Liver (tissue), 9 donors: ENCODE measurements around the gene SLC25A33. TPM values are rescaled to one million over a fixed set of nuclear protein-coding genes. Genes with fewer than 3 reads are reported as not detected.

Source experiments
- DNase-seq: peaks from one replicate; pipeline ENCODE4 v3.0.0-alpha.2; 2017; ENCODE audit warnings: low spot score
- H3K27ac ChIP-seq, 2 donors: one replicate each; pipeline ENCODE4 v1.7.0; 2013; ENCODE audit warnings: inconsistent platforms in 2 of 2, low read length in 2 of 2, control low read depth in 1 of 2, low read depth in 1 of 2, mild to moderate bottlenecking in 1 of 2
- H3K27me3 ChIP-seq, 4 donors: one replicate each; pipeline versions ENCODE4 v1.6.1 to v1.7.0; 2013; ENCODE audit warnings: low read length in 3 of 4, inconsistent platforms in 1 of 4, mild to moderate bottlenecking in 1 of 4, moderate library complexity in 1 of 4; ENCODE audit not compliant: control insufficient read depth in 4 of 4, insufficient read depth in 4 of 4
- H3K36me3 ChIP-seq, 4 donors: one replicate each; pipeline versions ENCODE4 v1.6.1 to v1.7.0; 2013; ENCODE audit warnings: low read length in 3 of 4, mild to moderate bottlenecking in 3 of 4, low read depth in 1 of 4, moderate library complexity in 1 of 4; ENCODE audit not compliant: control insufficient read depth in 4 of 4, insufficient read depth in 3 of 4
- H3K4me1 ChIP-seq, 4 donors: one replicate each; pipeline versions ENCODE4 v1.6.1 to v1.7.0; 2013; ENCODE audit warnings: low read length in 3 of 4, mild to moderate bottlenecking in 3 of 4, moderate library complexity in 1 of 4; ENCODE audit not compliant: control insufficient read depth in 4 of 4, insufficient read depth in 4 of 4
- H3K4me3 ChIP-seq, 3 donors: one replicate each; pipeline versions ENCODE4 v1.6.1 to v1.7.0; 2013; ENCODE audit warnings: low read length in 3 of 3, control low read depth in 1 of 3, low read depth in 1 of 3, mild to moderate bottlenecking in 1 of 3
- H3K9ac ChIP-seq, 2 donors: one replicate each; pipeline ENCODE4 v1.7.0; 2013; ENCODE audit warnings: low read length in 2 of 2, mild to moderate bottlenecking in 2 of 2, moderate library complexity in 2 of 2, control low read depth in 1 of 2, low read depth in 1 of 2
- H3K9me3 ChIP-seq, 4 donors: one replicate each; pipeline versions ENCODE4 v1.6.1 to v1.7.0; 2013; ENCODE audit warnings: low read length in 3 of 4; ENCODE audit not compliant: control insufficient read depth in 4 of 4
- EGR1 ChIP-seq, 2 donors: IDR thresholded peaks; 2 replicates each; pipeline ENCODE4 v1.6.1; 2016 to 2018; ENCODE audit warnings: antibody characterized with exemption in 2 of 2, low read depth in 2 of 2
- FOXA1 ChIP-seq: IDR thresholded peaks from 2 replicates; pipeline ENCODE4 v1.6.1; 2016; ENCODE audit warnings: antibody characterized with exemption
- FOXA2 ChIP-seq: IDR thresholded peaks from 2 replicates; pipeline ENCODE4 v1.6.1; 2016; ENCODE audit warnings: antibody characterized with exemption
- HNF4A ChIP-seq, 2 donors: conservative IDR thresholded peaks; 2 replicates each; pipeline ENCODE4 v1.6.1; 2016; ENCODE audit warnings: antibody characterized with exemption in 2 of 2, mild to moderate bottlenecking in 2 of 2
- HNF4G ChIP-seq: IDR thresholded peaks from 2 replicates; pipeline ENCODE4 v1.6.1; 2016; ENCODE audit warnings: antibody characterized with exemption
- MAX ChIP-seq: IDR thresholded peaks from 2 replicates; pipeline ENCODE4 v1.6.1; 2016; ENCODE audit warnings: antibody characterized with exemption
- NR2F2 ChIP-seq: IDR thresholded peaks from 2 replicates; pipeline ENCODE4 v1.6.1; 2016; ENCODE audit warnings: antibody characterized with exemption
- RAD21 ChIP-seq, 2 donors: IDR thresholded peaks; 2 replicates each; pipeline ENCODE4 v1.6.1; 2016; ENCODE audit warnings: antibody characterized with exemption in 2 of 2, mild to moderate bottlenecking in 2 of 2
- RXRA ChIP-seq, 2 donors: IDR thresholded peaks; 2 replicates each; pipeline ENCODE4 v1.6.1; 2017 to 2018; ENCODE audit warnings: antibody characterized with exemption in 2 of 2, mild to moderate bottlenecking in 1 of 2
- TAF1 ChIP-seq: conservative IDR thresholded peaks from 2 replicates; pipeline ENCODE4 v1.6.1; 2016; ENCODE audit warnings: antibody characterized with exemption, mild to moderate bottlenecking
- YY1 ChIP-seq: IDR thresholded peaks from 2 replicates; pipeline ENCODE4 v1.6.1; 2016; ENCODE audit warnings: antibody characterized with exemption, mild to moderate bottlenecking
- WGBS: extraction: QIAGEN DNeasy Blood & Tissue Kit; methylation state at CpG from one replicate; pipeline ENCODE4 v1.1.7; 2013; 5-methylcytosine and 5-hydroxymethylcytosine counted together
- polyA plus RNA-seq, 2 donors: library from polyadenylated mRNA; stranded (reverse) in 1 of 2; unstranded in 1 of 2; fragments of 200-250 nt in 1 of 2; fragments of >200 nt in 1 of 2; fragmentation: Nextera tagmentation in 1 of 2; extraction: Ambion mirVana in 1 of 2; gene quantifications; one replicate each; pipeline versions ENCODE4 v1.2.1 to v1.2.3, GENCODE V29; 2013 to 2015
- total RNA-seq, 2 donors: library from RNA; depleted of rRNA; stranded (reverse); fragments of >200 nt; gene quantifications; one replicate each; pipeline ENCODE4 v1.2.3, GENCODE V29; 2014
- TF ChIP-seq, protein P1 (sequence below): IDR thresholded peaks from 2 replicates; pipeline ENCODE4 v1.6.1; 2016; ENCODE audit warnings: antibody characterized with exemption, mild to moderate bottlenecking
- TF ChIP-seq, protein P2 (sequence below): fragments of 150-350 bp; IDR thresholded peaks from 2 replicates; pipeline ENCODE4 v1.5.1; 2017; ENCODE audit warnings: improper control_type of control experiment, low read depth, low read length; ENCODE audit not compliant: missing input control
- TF ChIP-seq, protein P3 (sequence below): IDR thresholded peaks from 2 replicates; pipeline ENCODE4 v1.6.1; 2016; ENCODE audit warnings: antibody characterized with exemption
- donor health status: healthy.
- donor health status: healthy.
- donor health status: healthy.
- donor health status: healthy.
- donor health status: healthy.

The SLC25A33 gene
- total and polyA plus RNA-seq, 4 donors = 6.9 to 19.1 (median 10.7) TPM

- TF ChIP-seq, protein P1, sequence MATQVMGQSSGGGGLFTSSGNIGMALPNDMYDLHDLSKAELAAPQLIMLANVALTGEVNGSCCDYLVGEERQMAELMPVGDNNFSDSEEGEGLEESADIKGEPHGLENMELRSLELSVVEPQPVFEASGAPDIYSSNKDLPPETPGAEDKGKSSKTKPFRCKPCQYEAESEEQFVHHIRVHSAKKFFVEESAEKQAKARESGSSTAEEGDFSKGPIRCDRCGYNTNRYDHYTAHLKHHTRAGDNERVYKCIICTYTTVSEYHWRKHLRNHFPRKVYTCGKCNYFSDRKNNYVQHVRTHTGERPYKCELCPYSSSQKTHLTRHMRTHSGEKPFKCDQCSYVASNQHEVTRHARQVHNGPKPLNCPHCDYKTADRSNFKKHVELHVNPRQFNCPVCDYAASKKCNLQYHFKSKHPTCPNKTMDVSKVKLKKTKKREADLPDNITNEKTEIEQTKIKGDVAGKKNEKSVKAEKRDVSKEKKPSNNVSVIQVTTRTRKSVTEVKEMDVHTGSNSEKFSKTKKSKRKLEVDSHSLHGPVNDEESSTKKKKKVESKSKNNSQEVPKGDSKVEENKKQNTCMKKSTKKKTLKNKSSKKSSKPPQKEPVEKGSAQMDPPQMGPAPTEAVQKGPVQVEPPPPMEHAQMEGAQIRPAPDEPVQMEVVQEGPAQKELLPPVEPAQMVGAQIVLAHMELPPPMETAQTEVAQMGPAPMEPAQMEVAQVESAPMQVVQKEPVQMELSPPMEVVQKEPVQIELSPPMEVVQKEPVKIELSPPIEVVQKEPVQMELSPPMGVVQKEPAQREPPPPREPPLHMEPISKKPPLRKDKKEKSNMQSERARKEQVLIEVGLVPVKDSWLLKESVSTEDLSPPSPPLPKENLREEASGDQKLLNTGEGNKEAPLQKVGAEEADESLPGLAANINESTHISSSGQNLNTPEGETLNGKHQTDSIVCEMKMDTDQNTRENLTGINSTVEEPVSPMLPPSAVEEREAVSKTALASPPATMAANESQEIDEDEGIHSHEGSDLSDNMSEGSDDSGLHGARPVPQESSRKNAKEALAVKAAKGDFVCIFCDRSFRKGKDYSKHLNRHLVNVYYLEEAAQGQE = no peak
Measured at GRCh38 chr1:9590201-9590600, 50.9 kb downstream of the SLC25A33 start (continued).

DNA sequence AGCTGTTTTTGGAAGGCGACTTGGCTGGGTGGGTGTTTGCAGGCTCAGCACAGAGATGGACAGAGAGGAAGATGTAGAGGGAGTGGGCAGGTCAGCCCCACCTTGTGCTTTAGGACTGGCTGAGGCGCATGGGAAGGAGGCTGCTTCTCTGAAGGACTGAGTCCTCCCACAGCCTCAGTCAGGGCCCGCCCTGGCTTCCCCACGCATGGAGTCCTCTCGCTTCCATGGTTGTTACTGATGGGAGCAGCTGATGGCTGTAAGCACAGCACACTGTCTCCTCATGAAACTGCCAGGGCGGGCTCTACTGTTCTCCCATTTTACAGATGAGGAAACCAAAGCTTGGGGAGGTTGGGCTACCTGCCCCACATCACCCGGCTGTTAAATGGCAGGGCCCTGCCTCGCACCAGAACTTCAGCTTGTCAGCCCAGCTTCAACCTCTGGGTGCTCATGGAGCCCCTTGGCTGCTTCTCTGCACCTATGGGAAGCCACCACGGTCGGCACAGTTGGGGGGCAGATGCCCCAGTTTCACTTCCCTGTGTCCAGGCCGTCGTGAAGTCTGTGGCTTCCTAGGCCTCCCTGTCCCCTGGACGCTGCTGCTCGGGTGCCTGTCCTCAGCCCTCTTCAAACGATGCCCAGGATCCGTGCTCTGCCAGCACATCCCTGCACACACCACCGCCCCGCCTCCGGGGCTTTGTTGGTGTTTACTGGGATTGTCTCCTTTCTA lies 51.8 kb downstream of the SLC25A33 start:
- WGBS = 93% methylated on average over 19 of the region's 19 CpGs
- Histone ChIP-seq H3K4me3 (no peak overlapping the region), H3K9me3 (no peaks in the 10 kb centered on the region), H3K36me3 (no peaks in the 10 kb centered on the region), H3K4me1 (peaks cover 5 to 22% (median 12%) of the 10 kb centered on the region in 4 donors), H3K27ac (no peak overlapping the region), H3K27me3 (no peaks in the 10 kb centered on the region), H3K9ac (no peak overlapping the region)
- TF ChIP-seq RXRA (IDR thresholded peaks at IDR 0.05) (no peak), RAD21 (IDR thresholded peaks at IDR 0.05) (no peak), EGR1 (IDR thresholded peaks at IDR 0.05; ENCODE audit: low read depth in 2 of 2) (no peak), FOXA1 (no peak), MAX (no peak)
- TF ChIP-seq, protein P2, sequence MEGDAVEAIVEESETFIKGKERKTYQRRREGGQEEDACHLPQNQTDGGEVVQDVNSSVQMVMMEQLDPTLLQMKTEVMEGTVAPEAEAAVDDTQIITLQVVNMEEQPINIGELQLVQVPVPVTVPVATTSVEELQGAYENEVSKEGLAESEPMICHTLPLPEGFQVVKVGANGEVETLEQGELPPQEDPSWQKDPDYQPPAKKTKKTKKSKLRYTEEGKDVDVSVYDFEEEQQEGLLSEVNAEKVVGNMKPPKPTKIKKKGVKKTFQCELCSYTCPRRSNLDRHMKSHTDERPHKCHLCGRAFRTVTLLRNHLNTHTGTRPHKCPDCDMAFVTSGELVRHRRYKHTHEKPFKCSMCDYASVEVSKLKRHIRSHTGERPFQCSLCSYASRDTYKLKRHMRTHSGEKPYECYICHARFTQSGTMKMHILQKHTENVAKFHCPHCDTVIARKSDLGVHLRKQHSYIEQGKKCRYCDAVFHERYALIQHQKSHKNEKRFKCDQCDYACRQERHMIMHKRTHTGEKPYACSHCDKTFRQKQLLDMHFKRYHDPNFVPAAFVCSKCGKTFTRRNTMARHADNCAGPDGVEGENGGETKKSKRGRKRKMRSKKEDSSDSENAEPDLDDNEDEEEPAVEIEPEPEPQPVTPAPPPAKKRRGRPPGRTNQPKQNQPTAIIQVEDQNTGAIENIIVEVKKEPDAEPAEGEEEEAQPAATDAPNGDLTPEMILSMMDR = no peak
- TF ChIP-seq, protein P3, sequence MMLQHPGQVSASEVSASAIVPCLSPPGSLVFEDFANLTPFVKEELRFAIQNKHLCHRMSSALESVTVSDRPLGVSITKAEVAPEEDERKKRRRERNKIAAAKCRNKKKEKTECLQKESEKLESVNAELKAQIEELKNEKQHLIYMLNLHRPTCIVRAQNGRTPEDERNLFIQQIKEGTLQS = no peak
- DNase-seq = no peak

GRCh38 chr1:9591669-9592509 lies 52.6 kb downstream of the SLC25A33 start:
- no peak overlapping the region for H3K4me3 ChIP-seq
- no peak overlapping the region for H3K9ac ChIP-seq
- WGBS = 88% methylated on average over 22 of the region's 22 CpGs
- peaks cover 0 to under 1% (median 0%) of the 10 kb centered on the region in 4 donors for H3K36me3 ChIP-seq
- H3K27ac ChIP-seq = no peak overlapping the region
- no peaks in the 10 kb centered on the region for H3K9me3 ChIP-seq
- DNase-seq = no peak
- H3K4me1 ChIP-seq = peaks cover 9 to 27% (median 14%) of the 10 kb centered on the region in 4 donors
- H3K27me3 ChIP-seq = no peaks in the 10 kb centered on the region
- TF ChIP-seq, protein P1 = no peak
- no peak for TF ChIP-seq EGR1 (IDR thresholded peaks at IDR 0.05; ENCODE audit: low read depth in 2 of 2)
- TF ChIP-seq RAD21 (IDR thresholded peaks at IDR 0.05) = no peak
- TF ChIP-seq TAF1 = no peak
- TF ChIP-seq, protein P2 = no peak
- no peak for TF ChIP-seq NR2F2
- no peak for TF ChIP-seq FOXA1
- TF ChIP-seq FOXA2 = no peak
- no peak for TF ChIP-seq HNF4A (conservative IDR thresholded peaks at IDR 0.05)
- TF ChIP-seq MAX = no peak
- TF ChIP-seq RXRA (IDR thresholded peaks at IDR 0.05) = no peak
- TF ChIP-seq HNF4G = no peak
- no peak for TF ChIP-seq YY1
